CD4-positive, alpha-beta T cell (primary cell): Measurements from ENCODE around the gene PCDHA3. TPM values are rescaled to one million over a fixed set of nuclear protein-coding genes. Genes with fewer than 3 reads are reported as not detected.
"Not testable (repeated sequence)": the region's sequence is repeated elsewhere in the genome, so short reads cannot be mapped to it uniquely, and the experiment has no call there.

Source experiments
- ATAC-seq: fragments of 200-7000 bp; cut with Tn5 transposase; one replicate; pipeline ENCODE4 v1.10.0; 2022; ENCODE audit warnings: mild to moderate bottlenecking; ENCODE audit not compliant: poor library complexity
- CTCF ChIA-PET: fragments of 350-600 bp; sonication (Branson Sonifier 250); formaldehyde crosslinking; loops from one replicate; lab custom pipeline; 2021; ENCODE audit warnings: antibody characterized with exemption, inconsistent platforms; lab: Charles Lee
- POLR2A ChIA-PET: fragments of 350-600 bp; sonication (Branson Sonifier 250); formaldehyde crosslinking; loops from one replicate; lab custom pipeline; 2021; ENCODE audit warnings: antibody characterized with exemption, inconsistent platforms; lab: Charles Lee
- DNase-seq, 14 experiments: peaks; one replicate each; pipeline ENCODE4 v3.0.0-alpha.2; 2013 to 2020; ENCODE audit warnings: mixed read lengths in 2 of 14
- H3K27ac ChIP-seq, 2 donors: one replicate each; pipeline versions ENCODE4 v1.5.1 to v1.7.0; 2013; ENCODE audit warnings: low read length in 2 of 2, low read depth in 1 of 2, mild to moderate bottlenecking in 1 of 2
- H3K27me3 ChIP-seq, 2 experiments: 1 replicate in 1 of 2; 2 replicates in 1 of 2; pipeline versions ENCODE4 v1.6.1 to v1.7.0; 2013; ENCODE audit warnings: low read length in 2 of 2, control low read depth in 1 of 2, mild to moderate bottlenecking in 1 of 2, moderate library complexity in 1 of 2; ENCODE audit not compliant: insufficient read depth in 2 of 2, control insufficient read depth in 1 of 2
- H3K36me3 ChIP-seq: one replicate; pipeline ENCODE4 v1.6.1; 2013; ENCODE audit warnings: low read length, control low read depth; ENCODE audit not compliant: insufficient read depth
- H3K4me1 ChIP-seq: one replicate; pipeline ENCODE4 v1.6.1; 2013; ENCODE audit warnings: low read length, control low read depth; ENCODE audit not compliant: insufficient read depth
- H3K4me3 ChIP-seq: one replicate; pipeline ENCODE4 v1.5.1; 2013; ENCODE audit warnings: mild to moderate bottlenecking, low read length, moderate library complexity
- H3K9me3 ChIP-seq, 2 experiments: 1 replicate in 1 of 2; 2 replicates in 1 of 2; pipeline versions ENCODE4 v1.6.1 to v1.7.0; 2013; ENCODE audit warnings: low read length in 2 of 2, mild to moderate bottlenecking in 2 of 2, control low read depth in 1 of 2, moderate library complexity in 1 of 2; ENCODE audit not compliant: control insufficient read depth in 1 of 2, insufficient read depth in 1 of 2
- H3K27ac Mint-ChIP-seq: one replicate; pipeline ENCODE4 v1.8.0; 2020; ENCODE audit warnings: mixed read lengths
- H3K27me3 Mint-ChIP-seq: one replicate; pipeline ENCODE4 v1.8.0; 2021; ENCODE audit warnings: mixed read lengths
- H3K36me3 Mint-ChIP-seq: one replicate; pipeline ENCODE4 v1.8.0; 2021; ENCODE audit warnings: low read depth, mixed read lengths
- H3K4me1 Mint-ChIP-seq: one replicate; pipeline ENCODE4 v1.8.0; 2021; ENCODE audit warnings: low read depth, mixed read lengths
- H3K4me3 Mint-ChIP-seq: one replicate; pipeline ENCODE4 v1.8.0; 2020; ENCODE audit warnings: mild to moderate bottlenecking, mixed read lengths
- H3K9me3 Mint-ChIP-seq: one replicate; pipeline ENCODE4 v1.8.0; 2020; ENCODE audit warnings: mixed read lengths
- CTCF ChIP-seq: fragments of 200-600 bp; IDR thresholded peaks from one replicate; pipeline ENCODE4 v1.8.0; 2022; ENCODE audit warnings: antibody characterized with exemption, mild to moderate bottlenecking
- intact Hi-C, 2 experiments: fragments of 100-400 bp; cut with DNase I in 1 of 2; cut with micrococcal nuclease in 1 of 2; formaldehyde crosslinking; loops; one replicate each; pipeline versions ENCODE4 v1.15.1 to v1.9.0; 2023 to 2025; cut with DNase I, micrococcal nuclease
- total RNA-seq, 174 experiments: library from RNA in 2 of 174; stranded (reverse) in 2 of 174; gene quantifications; one replicate each; pipeline ENCODE4 v1.2.3 and lab custom pipeline; 2021 to 2026

The PCDHA3 gene
- total RNA-seq, 2 experiments from 2014 or later = not detected

GRCh38 chr5:140840978-140841962 is 40.4 kb downstream of the PCDHA3 start, which contains the start of gene PCDHA8:
PCDHA8 (plus strand) TSS chr5:140841187; CDS start chr5:140841322, 135 bp downstream.
- CTCF ChIA-PET = interaction anchor here (0.6 kb wide), 1 partner anchor 715 kb away, joined by 3 read pairs; no protein-coding TSS in a partner anchor
- H3K4me1 Mint-ChIP-seq = no peaks in the 10 kb centered on the region
- H3K27me3 Mint-ChIP-seq = peaks cover 31% of the 10 kb centered on the region
- POLR2A ChIA-PET = no interaction called here
- no peak within 1 kb of the TSS for H3K4me3 ChIP-seq
- TF ChIP-seq CTCF = no peak
- H3K4me3 Mint-ChIP-seq = no peak within 1 kb of the TSS
- H3K9me3 Mint-ChIP-seq = peaks cover 13% of the 10 kb centered on the region
- no peaks in the 10 kb centered on the region for H3K4me1 ChIP-seq
- intact Hi-C loops = no loop called here
- ATAC-seq = no peak
- H3K9me3 ChIP-seq = peaks cover 14 to 31% of the 10 kb centered on the region in 2 experiments
- no peaks in the 10 kb centered on the region for H3K36me3 ChIP-seq
- no peak within 1 kb of the TSS for H3K27ac ChIP-seq
- peaks cover 5% of the 10 kb centered on the region for H3K36me3 Mint-ChIP-seq
- H3K27me3 ChIP-seq = peaks cover 12 to 18% of the 10 kb centered on the region in 2 experiments
- H3K27ac Mint-ChIP-seq = no peak within 1 kb of the TSS
- DNase-seq = peak in 1 of 14 experiments; percentile 5

GRCh38 chr5:140842798-140843733 is 42.2 kb downstream of the PCDHA3 start:
- ATAC-seq = no peak
- CTCF ChIA-PET = no interaction called here
- no peaks in the 10 kb centered on the region for H3K36me3 ChIP-seq

GRCh38 chr5:140848139-140849102 is 47.6 kb downstream of the PCDHA3 start, which contains the start of gene PCDHA9:
PCDHA9 (plus strand) TSS chr5:140848382; CDS start chr5:140848496, 114 bp downstream.
- H3K9me3 Mint-ChIP-seq, POLR2A ChIA-PET, H3K27ac Mint-ChIP-seq: not testable (repeated sequence)

More at GRCh38 chr5:140842798-140843733, 42.2 kb downstream of the PCDHA3 start:
- no peak for DNase-seq
- H3K27me3 ChIP-seq = peaks cover 17 to 25% of the 10 kb centered on the region in 2 experiments
- H3K27ac ChIP-seq = no peak overlapping the region
- no peaks in the 10 kb centered on the region for H3K4me1 ChIP-seq
- H3K36me3 Mint-ChIP-seq = peaks cover 5% of the 10 kb centered on the region
- intact Hi-C loops = no loop called here
- no peak overlapping the region for H3K27ac Mint-ChIP-seq
- peaks cover 12 to 26% of the 10 kb centered on the region in 2 experiments for H3K9me3 ChIP-seq
- H3K27me3 Mint-ChIP-seq = peaks cover 42% of the 10 kb centered on the region
- H3K9me3 Mint-ChIP-seq = peaks cover 18% of the 10 kb centered on the region
- TF ChIP-seq CTCF = no peak
- H3K4me3 ChIP-seq = no peak overlapping the region
- no peak overlapping the region for H3K4me3 Mint-ChIP-seq
- POLR2A ChIA-PET = no interaction called here
- no peaks in the 10 kb centered on the region for H3K4me1 Mint-ChIP-seq

GRCh38 chr5:140849831-140850634 is 49.2 kb downstream of the PCDHA3 start:
- POLR2A ChIA-PET, H3K36me3 Mint-ChIP-seq, H3K4me3 ChIP-seq, DNase-seq, H3K27ac Mint-ChIP-seq, CTCF ChIA-PET, H3K9me3 Mint-ChIP-seq, intact Hi-C loops, H3K27ac ChIP-seq, H3K4me3 Mint-ChIP-seq, ATAC-seq, H3K36me3 ChIP-seq, H3K4me1 ChIP-seq, H3K4me1 Mint-ChIP-seq: not testable (repeated sequence)
- Histone ChIP-seq H3K9me3 (peaks cover 9 to 28% of the 10 kb centered on the region in 2 experiments), H3K27me3 (peaks cover 20 to 25% of the 10 kb centered on the region in 2 experiments)
- H3K27me3 Mint-ChIP-seq = peaks cover 38% of the 10 kb centered on the region

More at GRCh38 chr5:140848139-140849102, 47.6 kb downstream of the PCDHA3 start, which contains the start of gene PCDHA9:
- intact Hi-C loops, ATAC-seq, H3K4me1 Mint-ChIP-seq, H3K27ac ChIP-seq, DNase-seq, H3K36me3 ChIP-seq, H3K36me3 Mint-ChIP-seq, CTCF ChIA-PET, H3K4me1 ChIP-seq, H3K4me3 ChIP-seq, H3K4me3 Mint-ChIP-seq: not testable (repeated sequence)
- H3K27me3 Mint-ChIP-seq = peaks cover 36% of the 10 kb centered on the region
- Histone ChIP-seq H3K9me3 (peaks cover 7 to 29% of the 10 kb centered on the region in 2 experiments), H3K27me3 (peaks cover 15 to 18% of the 10 kb centered on the region in 2 experiments)
